GM13976 (cell line): ENCODE data around the gene ADAP2.
"Not testable (repeated sequence)": the region's sequence is repeated elsewhere in the genome, so short reads cannot be mapped to it uniquely, and the experiment has no call there.

Source experiments
- DNase-seq: peaks from one replicate; pipeline ENCODE4 v3.0.0; 2012; ENCODE audit warnings: low spot score
- in situ Hi-C: fragments of 300-500 bp; cut with MboI; formaldehyde crosslinking; loops from one replicate; pipeline ENCODE4 v1.12.0; 2022; ENCODE audit warnings: low sequenced_read_pairs, mixed read lengths, inconsistent platforms; ENCODE audit not compliant: unreplicated experiment
- TF ChIP-seq, protein P1 (sequence below): IDR thresholded peaks from 2 replicates; pipeline ENCODE4 v1.5.1; 2012; ENCODE audit warnings: borderline replicate concordance, mild to moderate bottlenecking; ENCODE audit not compliant: insufficient read depth; ENCODE audit errors: extremely low read depth, missing control alignments, control extremely low read depth

Gene ADAP2

DNA sequence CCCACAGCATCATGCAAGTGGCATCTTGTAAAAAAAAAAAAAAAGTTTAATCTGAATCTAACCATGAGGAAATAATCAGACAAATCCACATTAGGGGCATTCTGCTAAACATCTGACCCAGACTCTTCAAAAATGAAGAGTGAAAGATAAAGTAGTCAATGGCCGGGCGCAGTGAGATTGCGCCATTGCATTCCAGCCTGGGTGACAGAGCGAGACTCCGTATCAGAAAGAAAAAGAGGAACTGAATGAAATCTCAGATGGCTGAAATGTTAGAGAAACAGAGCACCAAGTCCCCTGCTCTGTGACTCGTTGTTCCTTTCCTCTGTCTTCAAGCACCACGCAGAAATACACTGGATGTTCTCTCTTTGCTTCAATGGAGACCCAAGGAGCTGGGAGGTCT, 36.4 kb downstream of the ADAP2 start:
- in situ Hi-C loops, result no loop called here
- TF ChIP-seq, protein P1, sequence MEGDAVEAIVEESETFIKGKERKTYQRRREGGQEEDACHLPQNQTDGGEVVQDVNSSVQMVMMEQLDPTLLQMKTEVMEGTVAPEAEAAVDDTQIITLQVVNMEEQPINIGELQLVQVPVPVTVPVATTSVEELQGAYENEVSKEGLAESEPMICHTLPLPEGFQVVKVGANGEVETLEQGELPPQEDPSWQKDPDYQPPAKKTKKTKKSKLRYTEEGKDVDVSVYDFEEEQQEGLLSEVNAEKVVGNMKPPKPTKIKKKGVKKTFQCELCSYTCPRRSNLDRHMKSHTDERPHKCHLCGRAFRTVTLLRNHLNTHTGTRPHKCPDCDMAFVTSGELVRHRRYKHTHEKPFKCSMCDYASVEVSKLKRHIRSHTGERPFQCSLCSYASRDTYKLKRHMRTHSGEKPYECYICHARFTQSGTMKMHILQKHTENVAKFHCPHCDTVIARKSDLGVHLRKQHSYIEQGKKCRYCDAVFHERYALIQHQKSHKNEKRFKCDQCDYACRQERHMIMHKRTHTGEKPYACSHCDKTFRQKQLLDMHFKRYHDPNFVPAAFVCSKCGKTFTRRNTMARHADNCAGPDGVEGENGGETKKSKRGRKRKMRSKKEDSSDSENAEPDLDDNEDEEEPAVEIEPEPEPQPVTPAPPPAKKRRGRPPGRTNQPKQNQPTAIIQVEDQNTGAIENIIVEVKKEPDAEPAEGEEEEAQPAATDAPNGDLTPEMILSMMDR, result no peak
- DNase-seq, result no peak

DNA sequence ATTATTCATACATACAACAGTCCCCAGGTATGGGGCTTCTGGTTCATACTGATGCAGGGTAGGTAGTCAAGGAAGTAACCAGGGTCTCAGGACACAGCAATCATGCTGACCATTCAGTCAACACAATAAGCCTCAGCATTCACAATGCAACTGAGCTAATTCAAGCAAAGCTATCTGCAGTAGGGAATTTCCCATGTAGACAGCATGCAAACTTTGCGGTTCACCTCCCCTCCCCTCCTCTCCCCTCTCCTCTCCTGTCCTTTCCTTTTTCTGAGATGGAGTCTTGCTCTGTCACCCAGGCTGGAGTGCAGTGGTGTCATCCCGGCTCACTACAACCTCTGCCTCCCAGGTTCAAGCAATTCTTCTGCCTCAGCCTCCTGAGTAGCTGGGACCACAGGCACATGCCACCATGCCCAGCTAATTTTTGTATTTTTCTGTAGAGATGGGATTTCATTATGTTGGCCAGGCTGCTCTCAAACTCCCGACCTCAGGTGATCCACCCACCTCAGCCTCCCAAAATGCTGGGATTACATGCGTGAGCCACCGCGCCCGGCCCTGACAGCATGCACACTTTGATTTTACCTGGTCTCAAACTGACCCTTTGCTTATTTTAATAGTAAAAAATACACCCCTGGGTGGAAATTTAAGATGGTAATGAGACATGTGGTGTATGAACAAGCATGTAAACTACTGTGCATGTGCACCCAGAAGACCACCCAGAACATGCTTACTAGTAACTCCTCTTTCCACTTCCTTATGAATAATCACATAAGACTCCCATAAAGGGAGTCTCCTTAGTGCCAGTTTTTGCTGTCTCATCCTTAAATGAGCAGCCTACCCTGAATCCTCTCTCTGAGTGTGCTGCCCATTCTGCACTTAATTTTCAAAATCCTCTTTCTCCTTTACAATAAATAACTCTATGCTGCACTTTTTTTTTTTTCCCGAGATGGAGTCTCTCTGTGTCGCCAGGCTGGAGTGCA, 39.8 kb downstream of the ADAP2 start:
- in situ Hi-C loops, result no loop called here
- TF ChIP-seq, protein P1, result no peak
- peak; percentile 54 for DNase-seq

DNA sequence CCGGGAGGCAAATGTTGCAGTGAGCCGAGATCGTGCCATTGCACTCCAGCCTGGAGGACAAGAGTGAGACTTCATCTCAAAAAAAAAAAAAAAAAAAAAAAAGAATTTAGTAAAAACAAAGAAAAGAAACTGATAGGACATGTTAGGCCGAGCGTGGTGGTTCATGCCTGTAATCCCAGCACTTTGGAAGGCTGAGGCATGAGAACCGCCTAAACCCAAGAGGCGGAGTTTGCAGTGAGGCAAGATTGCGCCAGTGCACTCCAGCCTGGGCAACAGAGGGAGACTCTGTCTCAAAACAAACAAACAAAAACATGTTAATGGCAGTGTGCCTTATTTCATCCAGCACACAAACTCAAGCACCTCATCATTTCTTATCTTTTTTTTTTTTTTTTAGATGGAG, 42.6 kb downstream of the ADAP2 start:
- in situ Hi-C loops, DNase-seq: not testable (repeated sequence)

DNA sequence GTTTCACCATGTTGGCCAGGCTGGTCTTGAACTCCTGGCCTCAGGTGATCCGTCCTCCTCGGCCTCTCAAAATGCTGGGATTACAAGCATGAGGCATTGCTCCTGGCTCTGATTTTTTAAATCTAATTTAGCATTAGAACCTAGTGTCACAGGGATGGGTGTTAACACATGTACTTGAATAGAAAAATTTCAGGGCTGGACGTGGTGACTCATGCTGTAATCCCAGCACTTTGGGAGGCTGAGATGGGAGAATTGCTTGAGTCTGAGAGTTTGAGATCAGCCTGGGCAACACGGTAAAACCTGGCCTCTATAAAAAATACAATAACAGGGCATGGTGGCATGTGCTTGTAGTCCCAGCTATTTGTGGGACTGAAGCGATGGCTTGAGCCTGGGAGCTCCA, 43.1 kb downstream of the ADAP2 start:
- TF ChIP-seq, protein P1, result no peak
- in situ Hi-C loops, result no loop called here
- no peak for DNase-seq

DNA sequence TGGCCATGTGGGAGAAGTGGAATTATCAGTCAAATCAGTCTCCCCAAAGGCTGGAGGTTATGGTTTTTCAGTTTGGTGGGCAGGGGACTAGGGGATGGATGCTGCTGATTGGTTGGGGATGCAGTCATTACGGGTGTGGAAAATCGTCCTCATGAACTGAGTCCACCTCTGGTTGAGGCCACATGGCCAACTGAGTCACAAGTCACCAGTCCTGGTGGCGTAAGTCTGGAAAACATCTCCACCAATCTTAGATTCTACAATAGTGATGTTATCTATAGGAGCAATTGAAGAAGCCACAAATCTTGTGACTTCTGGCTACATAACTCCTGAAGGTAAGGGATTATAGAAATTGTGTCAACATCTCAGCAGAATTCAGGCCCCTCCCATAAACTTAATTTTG, 43.9 kb downstream of the ADAP2 start:
- in situ Hi-C loops, result no loop called here
- no peak for DNase-seq
- TF ChIP-seq, protein P1, result no peak

DNA sequence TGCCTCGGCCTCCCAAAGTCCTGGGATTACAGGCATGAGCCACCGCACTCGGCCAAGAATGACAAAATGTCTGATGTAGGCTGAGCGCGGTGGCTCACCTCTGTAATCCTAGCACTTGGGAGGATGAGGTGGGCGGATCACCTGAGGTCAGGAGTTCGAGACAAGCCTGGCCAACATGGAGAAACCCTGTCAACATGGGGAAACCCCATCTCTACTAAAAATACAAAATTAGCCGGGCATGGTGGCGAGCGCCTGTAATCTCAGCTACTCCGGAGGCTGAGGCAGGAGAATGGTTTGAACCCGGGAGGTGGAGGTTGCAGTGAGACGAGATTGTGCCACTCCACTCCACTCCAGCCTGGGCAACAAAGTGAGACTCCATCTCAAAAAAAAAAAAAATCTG, 46.2 kb downstream of the ADAP2 start:
- in situ Hi-C loops, DNase-seq: not testable (repeated sequence)

DNA sequence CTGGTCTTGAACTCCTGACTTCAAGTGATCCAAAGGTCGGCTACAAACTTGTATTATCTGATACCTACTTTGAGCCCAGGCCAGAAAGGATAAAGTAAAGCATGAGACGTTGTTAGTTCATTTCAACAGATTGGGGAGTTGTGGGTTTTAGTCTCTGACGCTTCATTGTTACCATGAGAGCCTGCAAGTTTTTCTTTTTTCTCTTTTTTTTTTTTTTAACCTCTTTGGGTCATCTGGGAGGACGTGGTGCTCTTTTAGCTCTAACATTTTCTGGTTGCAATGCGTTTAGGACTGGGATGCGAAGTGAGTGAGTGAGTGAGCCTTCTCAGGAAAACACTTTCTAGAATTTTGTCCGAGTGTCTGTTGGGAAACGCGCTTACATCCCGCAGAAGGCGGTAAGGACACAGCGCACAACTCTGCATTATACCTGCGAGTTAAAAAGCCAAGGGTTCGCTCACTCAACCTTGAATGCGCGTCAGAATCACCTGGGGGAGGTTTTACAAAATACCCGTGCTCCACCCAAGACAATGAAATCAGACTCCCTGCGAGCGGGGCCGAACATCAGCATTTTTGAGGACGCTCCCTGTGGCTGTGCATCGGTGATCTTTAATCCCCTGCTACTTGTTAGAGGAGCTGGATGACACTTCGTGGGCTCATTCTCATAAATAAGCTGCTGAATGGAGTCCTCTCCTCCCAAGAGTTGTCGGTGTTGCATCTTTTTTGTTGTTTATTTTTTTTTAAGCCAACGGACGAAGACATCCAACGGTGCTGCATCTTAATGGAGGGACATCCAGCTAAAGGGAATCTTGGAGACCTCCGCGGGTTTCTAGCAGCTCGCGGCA, 48.5 kb downstream of the ADAP2 start:
- TF ChIP-seq, protein P1, result peak; percentile 6
- DNase-seq, result peak; percentile 39
- in situ Hi-C loops, result no loop called here
